Tibial artery (tissue), 4 donors: ENCODE data around the gene PASK.

Source experiments
- DNase-seq, 2 donors: peaks; one replicate each; pipeline ENCODE4 v3.0.0-alpha.2; 2019
- H3K27ac ChIP-seq, 2 donors: fragments of 200-600 bp; sonication (generic) in 1 of 2; 1 replicate in 1 of 2; 2 replicates in 1 of 2; pipeline ENCODE4 v1.5.1; 2018 to 2019; ENCODE audit warnings: mild to moderate bottlenecking in 1 of 2
- H3K27me3 ChIP-seq, 2 donors: fragments of 200-600 bp; sonication (generic) in 1 of 2; one replicate each; pipeline versions ENCODE4 v1.5.1 to v1.6.0; 2016 to 2019
- H3K36me3 ChIP-seq, 3 donors: fragments of 200-600 bp; sonication (generic) in 2 of 3; one replicate each; pipeline ENCODE4 v1.5.1; 2016 to 2019; ENCODE audit warnings: mild to moderate bottlenecking in 2 of 3
- H3K4me1 ChIP-seq, 4 donors: fragments of 200-600 bp; sonication (generic) in 2 of 4; 1 replicate in 3 of 4; 2 replicates in 1 of 4; pipeline ENCODE4 v1.5.1; 2016 to 2019
- H3K4me3 ChIP-seq, 2 donors: fragments of 200-600 bp; sonication (generic) in 1 of 2; 1 replicate in 1 of 2; 2 replicates in 1 of 2; pipeline ENCODE4 v1.5.1; 2018 to 2019; ENCODE audit warnings: mild to moderate bottlenecking in 2 of 2
- H3K9me3 ChIP-seq, 3 donors: fragments of 200-600 bp; sonication (generic) in 1 of 3; one replicate each; pipeline ENCODE4 v1.5.1; 2016 to 2019
- intact Hi-C: fragments of 100-400 bp; cut with DNase I; formaldehyde crosslinking; loops from one replicate; pipeline ENCODE4 v1.15.0; 2023; ENCODE audit warnings: low total_unique reads
- TF ChIP-seq, protein P1 (sequence below), 2 experiments: fragments of 200-600 bp in 1 of 2; fragments of 450-650 bp in 1 of 2; IDR thresholded peaks; one replicate each; pipeline ENCODE4 v1.5.1; 2017 to 2019; ENCODE audit warnings: antibody characterized with exemption in 2 of 2, mild to moderate bottlenecking in 1 of 2, moderate library complexity in 1 of 2

The PASK gene

GRCh38 chr2:241071677-241072111, 77.6 kb downstream of the PASK start:
- TF ChIP-seq, protein P1, sequence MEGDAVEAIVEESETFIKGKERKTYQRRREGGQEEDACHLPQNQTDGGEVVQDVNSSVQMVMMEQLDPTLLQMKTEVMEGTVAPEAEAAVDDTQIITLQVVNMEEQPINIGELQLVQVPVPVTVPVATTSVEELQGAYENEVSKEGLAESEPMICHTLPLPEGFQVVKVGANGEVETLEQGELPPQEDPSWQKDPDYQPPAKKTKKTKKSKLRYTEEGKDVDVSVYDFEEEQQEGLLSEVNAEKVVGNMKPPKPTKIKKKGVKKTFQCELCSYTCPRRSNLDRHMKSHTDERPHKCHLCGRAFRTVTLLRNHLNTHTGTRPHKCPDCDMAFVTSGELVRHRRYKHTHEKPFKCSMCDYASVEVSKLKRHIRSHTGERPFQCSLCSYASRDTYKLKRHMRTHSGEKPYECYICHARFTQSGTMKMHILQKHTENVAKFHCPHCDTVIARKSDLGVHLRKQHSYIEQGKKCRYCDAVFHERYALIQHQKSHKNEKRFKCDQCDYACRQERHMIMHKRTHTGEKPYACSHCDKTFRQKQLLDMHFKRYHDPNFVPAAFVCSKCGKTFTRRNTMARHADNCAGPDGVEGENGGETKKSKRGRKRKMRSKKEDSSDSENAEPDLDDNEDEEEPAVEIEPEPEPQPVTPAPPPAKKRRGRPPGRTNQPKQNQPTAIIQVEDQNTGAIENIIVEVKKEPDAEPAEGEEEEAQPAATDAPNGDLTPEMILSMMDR (IDR thresholded peaks at IDR 0.05), result no peak
- intact Hi-C loops, result no loop called here
- Histone ChIP-seq H3K27me3 (no peaks in the 10 kb centered on the region), H3K27ac (no peak overlapping the region), H3K36me3 (peaks cover 11 to 89% (median 75%) of the 10 kb centered on the region in 3 donors), H3K4me3 (no peak overlapping the region), H3K4me1 (no peaks in the 10 kb centered on the region), H3K9me3 (no peaks in the 10 kb centered on the region)
- DNase-seq, result no peak

DNA sequence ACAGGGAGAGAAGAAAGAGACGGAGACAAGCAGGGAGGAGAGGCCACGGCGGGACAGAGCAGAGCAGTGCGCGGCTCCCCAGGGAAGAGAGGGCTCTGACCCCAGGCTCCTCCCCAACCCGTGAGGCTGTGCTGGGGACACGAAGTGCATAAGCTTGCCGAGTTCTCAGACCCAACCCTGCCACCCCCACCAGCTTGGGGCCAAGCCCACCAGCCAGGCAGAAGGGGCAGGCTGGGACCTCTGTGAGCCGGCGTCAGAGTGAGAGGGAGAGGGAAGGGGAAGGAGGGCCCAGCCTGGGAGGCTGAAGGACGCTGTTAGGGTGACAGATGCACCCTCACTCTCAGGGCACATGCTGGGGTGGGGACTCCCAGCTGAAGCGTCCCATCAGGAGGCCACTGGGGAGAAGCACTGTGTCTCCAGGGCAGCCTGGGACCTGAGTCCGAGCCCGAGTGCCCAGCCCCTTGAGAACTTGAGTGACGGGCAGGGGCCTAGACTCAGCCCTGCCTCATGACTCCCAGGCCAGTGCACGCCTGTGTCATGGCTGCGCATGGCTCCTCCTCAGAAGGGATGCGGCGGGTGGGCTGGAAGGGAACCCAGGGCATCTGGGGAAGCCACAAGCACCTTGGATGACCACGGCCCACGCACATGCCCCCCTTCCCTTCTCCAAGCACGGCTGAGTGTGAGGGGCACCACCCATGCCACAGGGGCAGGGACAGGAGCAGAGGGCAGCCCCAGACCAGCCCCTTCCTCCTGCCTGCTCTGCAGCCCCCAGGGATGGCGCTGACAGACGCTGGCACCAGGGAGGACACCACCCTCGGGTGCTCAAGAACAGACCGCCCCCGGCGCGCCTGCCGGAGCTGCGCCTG, 78.2 kb downstream of the PASK start:
- Histone ChIP-seq H3K9me3 (no peaks in the 10 kb centered on the region), H3K4me1 (no peaks in the 10 kb centered on the region), H3K27me3 (no peaks in the 10 kb centered on the region), H3K36me3 (peaks cover 11 to 95% (median 81%) of the 10 kb centered on the region in 3 donors), H3K4me3 (no peak overlapping the region), H3K27ac (no peak overlapping the region)
- no peak for DNase-seq
- TF ChIP-seq, protein P1 (IDR thresholded peaks at IDR 0.05), result no peak
- intact Hi-C loops, result no loop called here

DNA sequence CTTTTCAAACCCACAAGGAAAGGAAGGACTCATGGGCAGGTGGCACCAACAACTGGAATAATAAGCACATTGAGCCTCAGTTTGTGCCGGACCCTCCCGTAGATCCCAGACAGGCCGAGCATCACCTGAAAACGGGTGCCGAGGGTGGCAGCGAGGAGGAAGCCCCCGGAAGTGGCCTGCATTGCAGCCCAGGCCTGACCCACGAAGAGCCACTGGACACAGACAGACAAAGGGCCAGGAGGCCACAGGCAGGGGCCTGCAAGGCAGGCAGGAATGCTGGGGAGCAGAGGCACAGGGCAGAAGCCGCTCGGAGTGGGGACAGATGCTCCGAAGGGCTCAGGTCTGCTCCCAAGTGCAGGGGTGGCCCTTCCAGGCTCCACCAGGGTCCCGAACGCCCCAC, 78.9 kb downstream of the PASK start:
- no peaks in the 10 kb centered on the region for H3K27me3 ChIP-seq
- H3K4me1 ChIP-seq, result no peaks in the 10 kb centered on the region
- no peaks in the 10 kb centered on the region for H3K9me3 ChIP-seq
- no peak overlapping the region for H3K4me3 ChIP-seq
- H3K27ac ChIP-seq, result no peak overlapping the region
- TF ChIP-seq, protein P1 (IDR thresholded peaks at IDR 0.05), result no peak
- H3K36me3 ChIP-seq, result peaks cover 10 to 100% (median 84%) of the 10 kb centered on the region in 3 donors
- DNase-seq, result no peak
- intact Hi-C loops, result no loop called here

GRCh38 chr2:241069821-241070281, 79.4 kb downstream of the PASK start:
- Histone ChIP-seq H3K4me3 (no peak overlapping the region), H3K9me3 (no peaks in the 10 kb centered on the region), H3K27ac (no peak overlapping the region), H3K27me3 (peaks cover 0 to 3% of the 10 kb centered on the region in 2 donors), H3K4me1 (no peaks in the 10 kb centered on the region), H3K36me3 (peaks cover 5 to 100% (median 84%) of the 10 kb centered on the region in 3 donors)
- TF ChIP-seq, protein P1 (IDR thresholded peaks at IDR 0.05), result no peak
- DNase-seq, result no peak
- intact Hi-C loops, result no loop called here

DNA sequence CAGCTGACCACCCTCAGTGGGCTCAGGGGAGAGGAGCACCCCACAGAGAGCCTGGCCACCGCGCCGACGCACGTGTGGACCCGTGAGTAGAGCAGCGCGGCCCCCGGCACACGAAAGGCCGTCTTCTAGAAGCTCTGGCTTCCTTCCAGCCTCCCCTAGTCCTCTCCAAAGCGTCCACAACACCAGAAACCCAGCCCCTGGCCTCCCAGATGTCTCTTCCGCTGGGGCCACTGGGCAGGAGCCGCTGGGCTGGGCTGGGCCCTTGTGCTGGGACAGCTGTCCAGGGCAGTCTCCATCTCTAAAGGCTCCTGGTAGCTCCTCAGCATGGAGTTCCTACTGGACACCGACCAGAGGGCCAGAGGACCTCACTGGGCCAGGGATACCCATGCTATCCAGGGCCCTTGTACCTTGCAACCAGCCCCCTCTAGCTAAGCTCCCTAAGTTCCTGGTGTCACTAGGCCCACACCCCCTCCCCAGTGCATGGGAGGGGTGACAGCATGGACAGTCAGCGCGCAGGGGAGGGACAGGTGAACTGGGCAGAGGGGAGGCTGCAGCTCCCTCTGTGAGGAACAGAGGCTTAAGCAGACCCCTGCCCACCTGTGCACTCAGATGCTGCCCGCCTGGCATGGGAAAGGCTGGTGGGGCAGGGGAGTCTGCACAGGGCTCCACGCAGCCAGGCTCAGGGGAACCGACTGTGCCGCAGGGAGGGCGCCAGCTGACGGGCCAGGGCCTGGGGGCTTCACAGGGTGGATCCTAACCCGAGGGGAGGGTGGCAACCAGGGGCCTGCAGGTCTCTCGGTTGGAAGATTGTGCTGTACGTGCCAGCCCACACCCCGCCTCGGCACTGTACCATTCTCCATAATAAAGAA, 80.1 kb downstream of the PASK start:
- intact Hi-C loops, result no loop called here
- peaks cover 0 to 9% of the 10 kb centered on the region in 2 donors for H3K27me3 ChIP-seq
- no peak overlapping the region for H3K27ac ChIP-seq
- peaks cover 0 to 3% (median 1%) of the 10 kb centered on the region in 4 donors for H3K4me1 ChIP-seq
- H3K4me3 ChIP-seq, result no peak overlapping the region
- no peaks in the 10 kb centered on the region for H3K9me3 ChIP-seq
- no peak for DNase-seq
- peaks cover 4 to 99% (median 81%) of the 10 kb centered on the region in 3 donors for H3K36me3 ChIP-seq
- TF ChIP-seq, protein P1 (IDR thresholded peaks at IDR 0.05), result no peak
